ENCODE results near the gene PCDHGC5.

PCDHGC5 gene

GRCh38 chr5:141488591-141489561 is at the start of gene PCDHGC5:
Gene PCDHGC5 (plus strand): TSS chr5:141489081. CDS start chr5:141489241, 160 bp downstream.
- peak; percentile 67 for DNase-seq (ENCODE audit: low spot score)

- peak; percentile 3 for DNase-seq (ENCODE audit: low spot score)
Measured at GRCh38 chr5:141439411-141440141, 49.3 kb upstream of the PCDHGC5 start.

- no peak for DNase-seq (ENCODE audit: low spot score)
Measured at GRCh38 chr5:141440341-141440740, 48.5 kb upstream of the PCDHGC5 start.

- no peak for DNase-seq (ENCODE audit: low spot score)
Measured at GRCh38 chr5:141441571-141442170, 47.2 kb upstream of the PCDHGC5 start.

GRCh38 chr5:141465351-141465750 is 23.5 kb upstream of the PCDHGC5 start:
- no peak for DNase-seq (ENCODE audit: low spot score)

- peak; percentile 94 for DNase-seq (ENCODE audit: low spot score)
Measured at GRCh38 chr5:141475625-141476131, 13.2 kb upstream of the PCDHGC5 start, which contains the start of gene PCDHGC3. Gene PCDHGC3 (plus strand): TSS chr5:141475966. CDS start chr5:141476117, 151 bp downstream.

- DNase-seq (ENCODE audit: low spot score) = peak; percentile 67
Measured at GRCh38 chr5:141476132-141476911, 12.6 kb upstream of the PCDHGC5 start.

GRCh38 chr5:141477044-141477575 is 11.8 kb upstream of the PCDHGC5 start:
- DNase-seq (ENCODE audit: low spot score) = no peak

GRCh38 chr5:141477815-141478214 is 11.1 kb upstream of the PCDHGC5 start:
- no peak for DNase-seq (ENCODE audit: low spot score)

- peak; percentile 61 for DNase-seq (ENCODE audit: low spot score)
Measured at GRCh38 chr5:141478321-141478945, 10.4 kb upstream of the PCDHGC5 start.

GRCh38 chr5:141479776-141480175 is 9.1 kb upstream of the PCDHGC5 start:
- DNase-seq (ENCODE audit: low spot score) = no peak

- DNase-seq (ENCODE audit: low spot score) = no peak
Measured at GRCh38 chr5:141483902-141484301, 5.0 kb upstream of the PCDHGC5 start.

GRCh38 chr5:141484310-141484640 is 4.6 kb upstream of the PCDHGC5 start:
- DNase-seq (ENCODE audit: low spot score) = no peak

GRCh38 chr5:141484641-141485311 is 4.1 kb upstream of the PCDHGC5 start, which contains the start of gene PCDHGC4:
Gene PCDHGC4 (plus strand): TSS chr5:141485030. CDS start chr5:141485174, 144 bp downstream.
- peak; percentile 81 for DNase-seq (ENCODE audit: low spot score)

GRCh38 chr5:141485321-141486055 is 3.4 kb upstream of the PCDHGC5 start:
- peak; percentile 52 for DNase-seq (ENCODE audit: low spot score)

GRCh38 chr5:141486091-141486490 is 2.8 kb upstream of the PCDHGC5 start:
- no peak for DNase-seq (ENCODE audit: low spot score)

GRCh38 chr5:141487131-141487530 is 1.8 kb upstream of the PCDHGC5 start:
- DNase-seq (ENCODE audit: low spot score) = no peak

- DNase-seq (ENCODE audit: low spot score) = no peak
Measured at GRCh38 chr5:141489841-141490240, 960 bp downstream of the PCDHGC5 start.

- no peak for DNase-seq (ENCODE audit: low spot score)
Measured at GRCh38 chr5:141490271-141490670, 1.4 kb downstream of the PCDHGC5 start.
